NCI-H2107 treated with DMSO at 0.1 percent for 48 hours (cell line): ENCODE results near the gene SRGAP3.

ENCODE experiments used
- DNase-seq: peaks from one replicate; lab custom pipeline; 2025; ENCODE audit not compliant: unreplicated experiment; lab: John Stamatoyannopoulos, UW

Gene SRGAP3

DNA sequence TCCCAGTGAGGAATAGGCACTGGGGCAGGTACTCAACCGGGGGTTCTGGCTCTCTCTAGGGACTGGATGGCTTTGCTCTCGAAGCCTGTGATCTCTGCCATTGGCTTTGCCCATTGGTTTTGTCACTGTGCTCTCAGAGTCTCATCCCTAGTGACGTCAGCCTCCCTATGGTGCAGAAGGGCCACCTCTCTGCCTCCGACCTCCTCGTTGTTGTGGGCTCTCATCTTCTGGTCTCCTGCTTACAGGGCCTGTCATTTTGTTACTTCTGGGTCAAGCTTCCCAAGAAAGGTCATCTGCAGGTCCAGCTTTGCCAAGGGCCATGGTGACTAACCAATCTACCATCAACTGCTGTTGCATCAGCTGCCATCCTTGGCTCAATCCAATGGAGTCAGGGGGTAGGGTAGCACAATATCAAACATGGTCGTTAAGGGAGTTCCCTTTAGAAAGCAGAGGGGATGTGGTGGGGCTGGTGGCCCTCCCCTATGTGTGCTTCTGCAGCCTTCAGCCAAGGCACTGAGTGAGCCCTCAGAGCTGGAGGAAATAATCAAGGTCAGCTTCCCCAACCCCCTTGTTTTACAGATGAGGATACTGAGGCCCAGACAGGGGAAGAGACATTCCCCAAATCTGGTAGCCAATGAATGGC lies 272.8 kb downstream of the SRGAP3 start:
- DNase-seq, result no peak

DNA sequence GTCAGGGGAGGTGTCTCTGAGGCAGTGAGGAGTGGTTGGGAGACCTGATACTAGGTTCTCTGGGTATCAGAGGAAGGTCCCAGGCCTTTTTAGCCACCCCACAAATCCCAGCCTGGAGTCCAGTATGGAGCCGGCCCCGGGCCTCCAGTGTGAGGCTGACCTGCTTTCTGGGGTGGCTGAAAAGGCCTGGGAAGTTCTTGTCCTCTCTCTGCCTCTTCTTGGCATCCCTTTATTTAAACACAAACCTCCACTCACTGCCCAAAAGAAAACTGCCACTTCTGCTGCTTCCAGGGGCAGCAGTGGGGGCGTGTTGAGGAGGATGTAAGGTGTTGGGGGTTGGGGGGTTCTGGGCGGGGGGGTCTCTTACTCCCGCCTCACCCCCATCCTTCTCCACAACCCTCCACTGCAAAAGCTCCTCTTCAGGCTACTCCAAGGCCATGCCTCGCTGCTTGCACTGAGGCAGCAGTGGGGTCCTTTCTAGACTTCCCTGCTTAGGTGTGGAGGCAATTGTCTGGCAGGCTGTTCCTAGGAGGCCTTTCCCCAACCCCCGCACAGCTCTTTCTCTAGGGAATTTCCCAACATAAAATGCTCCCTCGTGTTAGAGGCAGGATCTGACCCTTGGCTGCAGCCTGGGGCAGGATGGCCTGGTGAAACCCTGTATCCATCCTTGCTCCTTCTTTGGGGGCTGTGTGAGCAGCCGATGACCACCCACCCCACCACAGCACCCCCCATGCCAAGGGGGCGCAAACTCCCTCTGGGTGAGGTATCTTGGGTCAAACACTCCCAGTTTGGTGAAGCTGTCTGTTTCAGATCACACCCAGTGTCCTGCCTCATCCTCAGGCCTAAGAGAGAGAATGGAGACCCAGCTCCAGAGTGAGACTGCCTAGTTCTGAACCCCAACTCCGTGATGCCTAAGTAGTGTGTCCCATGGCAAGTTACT lies 274.1 kb downstream of the SRGAP3 start:
- DNase-seq, result no peak

- no peak for DNase-seq
Measured at GRCh38 chr3:8974458-8974857, 275.0 kb downstream of the SRGAP3 start.

DNA sequence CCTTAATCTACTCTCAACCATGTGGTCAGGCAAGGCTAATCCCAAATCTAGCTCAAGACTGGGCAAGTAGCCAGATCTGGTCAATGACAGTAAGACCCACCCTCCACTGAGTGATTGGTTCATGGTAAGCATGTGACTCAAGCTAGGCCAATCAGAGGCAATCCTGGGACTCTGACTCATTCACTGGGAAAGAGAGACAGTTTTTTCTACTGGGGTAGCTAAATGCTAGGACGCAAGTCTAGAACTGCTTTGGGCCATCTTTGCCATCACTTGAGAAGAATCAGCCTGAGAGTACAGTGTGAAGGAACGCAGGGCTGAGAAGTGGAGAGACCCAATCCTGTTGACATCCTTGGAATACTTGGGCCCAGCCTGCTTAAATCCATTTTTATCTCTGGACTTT lies 276.8 kb downstream of the SRGAP3 start:
- no peak for DNase-seq

- DNase-seq, result peak; percentile 21
Measured at GRCh38 chr3:8970971-8971589, 278.4 kb downstream of the SRGAP3 start.

- DNase-seq, result no peak
Measured at GRCh38 chr3:8969241-8969640, 280.2 kb downstream of the SRGAP3 start.

DNA sequence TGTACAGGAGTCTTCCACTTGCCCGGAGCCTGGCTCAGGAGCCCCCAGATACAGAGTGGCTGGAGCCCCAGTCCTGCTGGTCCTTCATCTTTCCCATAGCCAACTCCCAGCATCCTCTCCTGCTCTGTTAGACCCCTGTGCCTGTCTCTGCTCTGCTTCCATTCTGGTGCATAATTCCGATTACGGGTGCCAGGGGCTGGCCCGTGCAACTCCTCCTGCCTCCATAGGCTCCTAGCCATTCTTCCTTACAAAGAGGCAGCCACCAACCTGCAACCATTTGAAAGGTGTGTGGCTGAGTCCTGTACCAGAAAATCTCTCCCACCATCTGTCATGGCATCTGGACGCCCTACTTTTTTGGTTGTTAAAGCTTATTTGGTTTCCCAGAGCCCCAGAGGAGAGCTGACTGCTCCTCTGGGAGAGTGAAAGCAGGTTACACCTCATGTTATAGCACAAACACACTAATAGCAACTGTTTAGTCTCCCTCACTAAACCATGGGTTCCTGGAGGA lies 281.0 kb downstream of the SRGAP3 start:
- DNase-seq, result no peak

DNA sequence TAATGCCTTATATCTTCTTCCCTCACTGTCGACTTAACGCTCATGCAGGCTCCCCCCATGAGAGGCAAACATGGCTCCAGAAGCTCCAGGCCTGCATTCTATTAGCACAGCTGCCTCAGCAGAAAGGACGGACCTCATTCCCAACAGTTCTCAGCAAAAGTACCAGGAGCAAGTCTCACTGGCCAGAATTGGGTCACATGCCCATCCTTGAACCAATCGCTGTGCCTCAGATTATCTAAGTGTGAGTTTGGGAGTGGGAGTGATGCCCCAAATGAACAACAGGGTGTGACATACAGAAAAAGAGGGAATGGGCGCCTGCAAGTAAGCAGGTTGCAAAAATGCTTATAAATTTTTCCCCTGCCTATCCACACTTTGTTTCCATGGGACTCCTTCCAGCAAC lies 281.9 kb downstream of the SRGAP3 start:
- no peak for DNase-seq

DNA sequence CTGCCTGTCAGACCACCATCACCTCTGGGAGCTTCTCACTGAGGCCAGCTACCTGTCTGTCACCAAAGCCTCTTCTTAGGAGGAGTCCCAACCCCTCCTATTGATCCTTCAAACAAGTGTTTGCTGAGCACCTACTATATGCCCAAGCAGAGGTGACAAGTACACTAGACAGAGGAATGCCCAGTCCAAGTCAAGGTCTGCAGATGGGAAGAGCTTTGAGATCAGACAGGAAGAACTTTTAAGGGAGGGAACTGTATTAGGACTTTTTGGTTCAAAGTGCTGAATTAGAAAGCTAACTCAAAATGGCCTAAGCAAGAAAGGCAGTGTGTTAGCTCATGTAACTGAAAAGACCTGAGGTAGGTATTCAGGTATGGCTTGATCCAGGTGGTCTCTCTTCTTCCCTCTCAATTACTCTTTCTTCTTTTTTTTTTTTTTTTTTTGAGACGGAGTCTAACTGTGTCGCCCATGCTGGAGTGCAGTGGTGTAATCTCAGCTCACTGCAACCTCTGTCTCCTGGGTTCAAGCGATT lies 282.6 kb downstream of the SRGAP3 start:
- DNase-seq, result no peak

DNA sequence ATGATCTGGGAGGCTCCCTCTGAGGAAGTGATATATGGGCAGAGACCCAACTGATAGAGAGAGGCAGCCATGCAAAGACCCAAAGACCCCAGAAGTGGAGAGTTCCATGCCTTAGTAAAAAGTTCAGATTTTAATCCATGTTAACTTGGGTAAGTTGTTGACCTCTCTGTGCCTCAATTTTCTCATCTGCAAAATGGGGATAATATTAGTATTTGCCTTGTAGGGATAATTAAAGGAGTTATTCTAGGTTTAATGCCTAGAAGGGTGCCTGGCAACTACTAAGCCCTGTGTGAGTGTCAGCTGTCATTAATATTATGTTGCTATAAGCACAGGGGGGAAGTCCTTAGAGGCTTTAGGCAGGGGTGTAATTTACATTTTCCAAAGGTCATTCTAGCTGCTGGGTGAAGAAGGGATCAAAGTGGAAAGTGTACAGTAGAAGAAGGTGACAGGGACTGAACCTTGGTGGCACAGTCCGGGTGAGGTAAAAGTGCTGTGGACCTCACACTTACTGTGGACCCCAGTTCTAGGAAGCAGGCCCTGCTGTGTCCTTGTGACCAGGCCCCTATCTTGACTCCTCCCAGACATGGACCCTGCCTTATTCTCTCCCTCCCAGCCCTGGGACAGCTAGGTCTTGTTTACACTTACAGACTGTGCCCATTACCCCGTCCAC lies 283.2 kb downstream of the SRGAP3 start:
- DNase-seq, result no peak

GRCh38 chr3:8964436-8965370 lies 284.7 kb downstream of the SRGAP3 start:
- no peak for DNase-seq

GRCh38 chr3:8963137-8963853 lies 286.2 kb downstream of the SRGAP3 start, which contains the start of gene RAD18:
RAD18 (minus strand) TSS chr3:8963472; CDS start chr3:8963385, 87 bp downstream.
- peak; percentile 78 for DNase-seq

DNA sequence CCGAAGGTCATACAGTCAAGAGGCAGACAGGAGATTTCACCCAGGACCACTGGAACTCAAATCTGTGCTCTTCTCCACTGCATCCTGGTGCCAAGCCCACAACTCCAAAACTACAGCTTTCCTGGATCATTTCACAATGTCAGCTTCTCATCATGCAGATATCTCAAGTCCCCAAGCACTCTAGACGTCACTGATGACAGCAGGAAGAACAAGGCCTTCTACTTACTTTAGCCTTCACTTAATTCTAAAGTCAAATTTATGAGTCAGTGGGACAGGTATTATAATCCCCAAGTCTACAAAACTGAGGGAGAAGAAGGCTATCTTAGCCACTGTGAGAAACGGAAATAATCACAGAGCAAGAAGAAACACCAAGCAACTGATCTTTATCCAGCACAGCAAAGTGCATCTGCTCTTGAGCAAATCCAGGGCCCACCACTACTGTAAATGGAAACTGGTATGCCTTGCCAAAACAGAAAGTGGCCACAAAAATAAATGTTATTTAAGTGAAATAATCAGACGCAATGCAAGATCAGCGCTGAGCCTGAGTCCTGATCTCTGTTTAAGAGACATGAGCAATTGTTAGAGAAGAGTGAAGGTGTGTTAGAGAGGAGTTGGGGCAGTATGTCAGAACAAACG lies 287.1 kb downstream of the SRGAP3 start:
- DNase-seq, result no peak

DNA sequence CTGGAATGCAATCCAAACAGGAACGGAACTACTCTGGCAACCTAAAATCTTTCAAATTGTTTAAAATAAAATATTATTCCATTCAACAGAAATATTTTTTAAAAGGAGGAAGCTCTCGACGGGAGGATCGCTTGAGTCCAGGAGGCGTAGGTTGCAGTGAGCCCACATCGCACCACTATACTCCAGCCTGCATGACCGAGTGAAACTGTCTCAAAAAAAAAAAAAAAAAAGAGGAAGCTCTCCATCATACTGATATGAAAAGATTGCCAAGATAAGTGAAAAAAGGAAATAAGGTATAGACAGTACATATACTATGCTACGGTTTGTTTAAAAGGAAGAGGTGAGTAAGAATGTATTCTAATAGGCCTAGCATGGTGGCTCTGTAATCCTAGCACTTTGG lies 289.8 kb downstream of the SRGAP3 start:
- no peak for DNase-seq

GRCh38 chr3:8954938-8955763 lies 294.3 kb downstream of the SRGAP3 start:
- DNase-seq, result no peak

DNA sequence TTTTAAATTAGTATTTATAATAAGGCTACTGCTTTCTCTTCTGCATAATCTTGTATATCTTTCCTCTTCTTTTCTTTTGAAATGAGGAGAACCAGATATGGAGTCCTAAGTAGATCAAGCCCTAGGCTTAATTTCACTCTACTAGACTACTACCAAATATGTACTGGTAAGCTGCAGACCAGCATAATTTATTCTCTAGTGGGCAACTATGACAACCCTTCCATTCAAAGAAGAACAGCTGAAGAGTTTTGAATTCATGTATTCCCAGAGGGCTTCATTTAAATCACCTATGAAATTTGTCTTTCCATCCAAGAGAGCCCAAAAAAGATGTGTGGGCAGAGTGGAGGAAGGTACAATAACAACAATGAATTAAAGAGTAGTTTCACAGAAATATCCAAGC lies 296.1 kb downstream of the SRGAP3 start:
- no peak for DNase-seq

DNA sequence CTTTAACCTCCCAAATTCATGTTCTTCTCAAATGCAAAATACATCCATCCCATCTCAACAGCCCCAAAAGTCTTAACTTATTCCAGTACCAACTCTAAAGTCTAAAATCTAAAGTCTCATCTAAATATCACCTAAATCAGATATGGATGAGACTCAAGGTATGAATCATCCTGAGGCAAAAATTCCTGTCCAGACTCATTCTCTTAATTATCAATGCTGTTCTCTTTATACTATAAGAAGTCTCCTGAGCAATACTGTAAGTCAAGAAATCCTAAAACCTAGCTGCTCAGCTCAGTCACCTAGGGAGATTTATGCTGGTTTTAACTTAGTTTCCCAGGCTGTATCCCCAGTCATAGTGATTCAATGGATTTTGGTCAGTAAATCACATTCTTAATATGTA lies 297.3 kb downstream of the SRGAP3 start:
- no peak for DNase-seq
